NB4 (cell line): Measurements from ENCODE around the gene EFNA3.

Source experiments
- DNase-seq: peaks from one replicate; pipeline ENCODE4 v3.0.0; 2010; ENCODE audit warnings: low read depth
- H3K4me3 ChIP-seq: one replicate; pipeline ENCODE4 v1.5.1; 2011; ENCODE audit warnings: mild to moderate bottlenecking, low read depth, low read length, moderate library complexity
- MYC ChIP-seq: IDR thresholded peaks from 2 replicates; pipeline ENCODE4 v1.6.1; 2011; ENCODE audit warnings: low read depth, low read length
- POLR2A ChIP-seq: IDR thresholded peaks from 2 replicates; pipeline ENCODE4 v1.6.1; 2011; ENCODE audit warnings: mild to moderate bottlenecking; ENCODE audit not compliant: insufficient read length; ENCODE audit errors: extremely low read depth
- TF ChIP-seq, protein P1 (sequence below): IDR thresholded peaks from one replicate; pipeline ENCODE4 v1.5.1; 2012; ENCODE audit warnings: low read depth, low read length
- TF ChIP-seq, protein P2 (sequence below): IDR thresholded peaks from 2 replicates; pipeline ENCODE4 v1.6.1; 2011; ENCODE audit warnings: low read depth, low read length

The EFNA3 gene

DNA sequence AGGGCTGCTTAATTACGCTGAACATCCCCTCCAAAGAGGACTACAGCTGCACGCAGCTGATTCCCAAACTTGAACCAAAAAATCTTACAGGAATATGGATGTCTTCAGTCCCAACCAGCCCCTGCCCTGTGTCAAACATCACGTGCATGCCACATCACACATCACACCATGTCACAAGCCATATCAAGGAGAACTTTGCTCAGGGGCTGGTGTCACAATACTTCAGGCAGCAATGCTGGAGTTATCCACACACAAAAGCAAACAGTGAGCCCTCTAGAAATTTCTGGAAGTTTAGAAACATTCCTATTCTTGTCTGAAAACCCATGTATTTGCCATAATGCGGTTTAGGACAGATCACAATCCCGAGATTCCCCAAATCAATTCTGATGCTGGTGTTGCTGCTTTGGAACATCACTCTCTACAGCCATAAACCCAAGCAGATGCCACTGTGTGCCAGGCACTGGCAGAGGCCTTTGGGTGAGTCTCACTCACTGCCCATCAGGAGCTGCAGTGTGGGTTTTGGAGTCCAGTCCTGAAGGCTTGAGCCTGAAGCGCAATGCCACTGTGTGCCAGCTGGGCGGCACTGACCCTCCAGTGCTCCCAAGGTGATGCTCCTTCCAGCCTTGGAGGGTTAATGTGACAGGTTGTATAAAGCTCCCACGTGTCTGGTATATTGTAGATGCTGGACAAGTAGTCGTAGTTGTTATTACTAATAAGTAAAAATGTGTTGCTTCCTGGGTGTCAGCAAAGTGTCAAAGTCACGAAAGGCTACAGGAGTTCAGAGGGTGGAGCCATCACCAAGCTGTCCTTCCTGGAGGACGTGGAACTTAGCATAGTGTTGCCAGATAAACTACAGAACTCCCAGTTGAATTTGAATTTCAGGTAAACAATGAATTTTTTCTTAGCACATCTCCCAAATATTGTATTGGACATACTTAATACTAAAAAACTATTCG lies 28.9 kb downstream of the EFNA3 start:
- TF ChIP-seq, protein P1, sequence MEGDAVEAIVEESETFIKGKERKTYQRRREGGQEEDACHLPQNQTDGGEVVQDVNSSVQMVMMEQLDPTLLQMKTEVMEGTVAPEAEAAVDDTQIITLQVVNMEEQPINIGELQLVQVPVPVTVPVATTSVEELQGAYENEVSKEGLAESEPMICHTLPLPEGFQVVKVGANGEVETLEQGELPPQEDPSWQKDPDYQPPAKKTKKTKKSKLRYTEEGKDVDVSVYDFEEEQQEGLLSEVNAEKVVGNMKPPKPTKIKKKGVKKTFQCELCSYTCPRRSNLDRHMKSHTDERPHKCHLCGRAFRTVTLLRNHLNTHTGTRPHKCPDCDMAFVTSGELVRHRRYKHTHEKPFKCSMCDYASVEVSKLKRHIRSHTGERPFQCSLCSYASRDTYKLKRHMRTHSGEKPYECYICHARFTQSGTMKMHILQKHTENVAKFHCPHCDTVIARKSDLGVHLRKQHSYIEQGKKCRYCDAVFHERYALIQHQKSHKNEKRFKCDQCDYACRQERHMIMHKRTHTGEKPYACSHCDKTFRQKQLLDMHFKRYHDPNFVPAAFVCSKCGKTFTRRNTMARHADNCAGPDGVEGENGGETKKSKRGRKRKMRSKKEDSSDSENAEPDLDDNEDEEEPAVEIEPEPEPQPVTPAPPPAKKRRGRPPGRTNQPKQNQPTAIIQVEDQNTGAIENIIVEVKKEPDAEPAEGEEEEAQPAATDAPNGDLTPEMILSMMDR: no peak
- TF ChIP-seq, protein P2, sequence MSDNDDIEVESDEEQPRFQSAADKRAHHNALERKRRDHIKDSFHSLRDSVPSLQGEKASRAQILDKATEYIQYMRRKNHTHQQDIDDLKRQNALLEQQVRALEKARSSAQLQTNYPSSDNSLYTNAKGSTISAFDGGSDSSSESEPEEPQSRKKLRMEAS: no peak
- no peak for TF ChIP-seq MYC
- TF ChIP-seq POLR2A: no peak
- H3K4me3 ChIP-seq: no peak overlapping the region
- no peak for DNase-seq

DNA sequence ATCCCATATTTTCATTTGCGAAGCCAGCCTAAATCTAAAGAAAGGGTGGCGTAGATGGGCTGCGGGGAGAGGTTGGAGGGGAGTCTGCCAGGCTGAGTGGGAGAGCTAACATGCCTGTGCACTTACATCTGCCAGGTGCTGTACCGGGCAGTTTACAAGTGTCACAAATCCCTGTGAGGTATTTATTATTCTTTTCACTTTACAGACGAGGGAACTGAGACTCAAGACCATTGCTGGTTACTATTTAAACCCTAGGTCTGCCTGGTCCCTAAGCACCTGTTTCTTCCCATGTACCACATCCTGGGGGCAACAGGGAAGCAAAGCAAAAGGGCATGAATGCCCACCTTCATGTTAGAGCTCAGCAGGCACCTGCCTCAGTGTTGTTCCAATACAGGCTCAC lies 29.7 kb downstream of the EFNA3 start:
- TF ChIP-seq, protein P2: no peak
- TF ChIP-seq, protein P1: no peak
- TF ChIP-seq MYC (no peak), POLR2A (no peak)
- no peak for DNase-seq
- no peak overlapping the region for H3K4me3 ChIP-seq

DNA sequence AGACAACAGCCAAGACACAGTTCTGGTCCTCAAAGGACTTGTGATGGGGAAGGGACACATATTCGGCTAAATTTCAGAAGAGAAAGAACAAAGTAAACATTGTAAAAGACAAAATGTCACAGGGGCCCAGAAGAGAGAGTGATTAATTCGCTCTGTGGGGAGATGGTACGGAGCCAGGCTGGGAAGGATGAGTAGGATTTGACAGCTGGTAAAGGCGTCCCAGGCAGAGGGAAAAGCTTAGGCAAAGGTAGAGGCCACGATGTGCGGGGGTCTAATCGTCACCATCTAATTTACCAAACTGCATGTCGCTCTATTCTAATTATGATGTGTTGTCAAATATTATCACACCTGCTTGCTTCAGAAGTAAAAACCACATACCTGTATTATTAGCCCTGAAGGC lies 31.7 kb downstream of the EFNA3 start:
- TF ChIP-seq POLR2A: no peak

DNA sequence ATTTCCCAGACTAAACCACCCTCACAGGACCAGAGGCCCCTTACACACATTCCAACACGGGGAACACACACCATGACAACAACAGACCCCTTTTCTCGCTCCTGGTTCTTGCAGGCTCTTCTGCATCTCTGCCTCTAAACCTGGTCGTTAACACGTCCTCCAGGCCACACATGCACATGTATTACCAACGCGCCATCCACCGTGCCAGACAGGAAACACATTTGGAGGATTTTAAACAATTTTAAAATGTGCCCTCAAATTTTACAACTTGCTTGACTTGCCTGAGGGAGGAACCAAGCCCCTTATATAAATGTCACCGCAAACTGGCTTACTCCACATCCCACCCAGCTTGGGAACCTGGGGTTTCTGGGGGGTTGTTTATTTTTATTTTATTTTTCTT lies 32.2 kb downstream of the EFNA3 start:
- TF ChIP-seq POLR2A: no peak
- no peak for TF ChIP-seq MYC
- TF ChIP-seq, protein P1: no peak
- DNase-seq: no peak

More for the DNA sequence above, 31.7 kb downstream of the EFNA3 start:
- DNase-seq: no peak
- no peak overlapping the region for H3K4me3 ChIP-seq

DNA sequence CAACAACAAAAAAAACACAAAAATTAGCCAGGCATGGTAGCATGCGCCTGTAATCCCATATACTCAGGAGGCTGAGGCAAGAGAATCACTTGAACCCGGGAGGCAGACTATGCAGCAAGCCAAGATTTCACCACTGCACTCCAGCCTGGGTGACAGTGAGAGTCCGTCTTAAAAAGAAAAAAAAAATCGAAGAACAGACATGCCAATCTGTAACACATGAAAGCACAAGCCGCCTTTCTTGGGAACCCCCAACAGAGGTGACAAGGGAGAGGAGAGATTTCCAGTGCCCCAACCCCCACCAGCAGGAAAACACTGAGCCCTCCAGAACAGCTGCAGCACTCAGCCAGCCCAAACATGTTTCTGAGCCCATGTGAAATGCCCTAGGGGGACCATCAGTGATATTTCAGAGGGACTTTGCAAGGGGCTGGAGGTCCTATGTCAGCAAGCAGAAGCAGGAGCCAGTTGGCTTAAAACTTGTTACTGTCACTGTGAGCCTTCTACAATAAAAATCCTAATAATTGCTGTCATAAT lies 34.9 kb downstream of the EFNA3 start:
- TF ChIP-seq, protein P2: no peak
- TF ChIP-seq POLR2A: no peak
- TF ChIP-seq MYC: no peak
- TF ChIP-seq, protein P1: no peak
- no peak for DNase-seq
- no peak overlapping the region for H3K4me3 ChIP-seq

More for the DNA sequence above, 32.2 kb downstream of the EFNA3 start:
- H3K4me3 ChIP-seq: no peak overlapping the region

DNA sequence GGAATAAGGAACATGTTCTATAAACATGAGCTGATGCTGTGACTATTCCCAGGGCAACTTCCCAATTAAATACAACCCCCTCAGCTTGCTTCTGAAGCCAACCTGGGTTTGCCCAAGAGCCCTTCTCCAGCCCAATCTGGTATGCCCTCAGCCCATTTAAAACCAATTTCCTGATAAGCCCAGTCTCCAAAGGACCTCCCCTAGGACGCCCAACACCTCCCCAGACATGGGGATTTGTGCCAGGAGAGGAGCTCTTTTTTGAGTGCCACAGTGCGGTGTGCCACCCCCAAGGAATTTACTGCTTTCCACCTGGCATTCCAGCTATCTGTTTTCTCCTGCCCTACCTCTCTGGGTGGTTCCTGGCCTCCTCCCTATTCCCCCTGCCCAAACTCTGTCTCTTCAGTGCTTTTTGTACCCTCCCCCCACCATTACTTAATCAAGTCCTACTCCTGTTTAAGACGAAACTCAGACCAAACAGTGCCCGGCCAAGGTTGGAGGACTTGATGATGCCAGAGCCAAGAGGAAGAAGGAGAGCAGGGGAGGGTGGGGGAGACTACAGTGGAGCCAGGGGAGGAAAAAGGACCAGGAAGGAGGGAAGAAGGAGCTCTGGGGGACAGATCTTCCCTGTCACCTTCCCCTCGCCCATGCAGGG lies 37.6 kb downstream of the EFNA3 start:
- TF ChIP-seq MYC (no peak), POLR2A (no peak)
- TF ChIP-seq, protein P1: no peak
- TF ChIP-seq, protein P2: no peak
- no peak overlapping the region for H3K4me3 ChIP-seq
- no peak for DNase-seq
